Prostate gland (tissue), 2 donors: ENCODE data around the gene PHLDA3.

Source experiments
- POLR2A ChIP-seq: fragments of 450-650 bp; IDR thresholded peaks from one replicate; pipeline ENCODE4 v1.6.1; 2016; ENCODE audit warnings: antibody characterized with exemption, mild to moderate bottlenecking
- POLR2AphosphoS5 ChIP-seq: sonication (generic); formaldehyde crosslinking; IDR thresholded peaks from one replicate; pipeline ENCODE4 v1.6.1; 2017; ENCODE audit warnings: antibody characterized with exemption
- TF ChIP-seq, protein P1 (sequence below), 4 experiments: fragments of 200-600 bp in 2 of 4; fragments of 450-650 bp in 2 of 4; sonication (generic) in 2 of 4; IDR thresholded peaks; 1 replicate in 3 of 4; 2 replicates in 1 of 4; pipeline ENCODE4 v1.5.1; 2016 to 2019; ENCODE audit warnings: antibody characterized with exemption in 4 of 4, mild to moderate bottlenecking in 2 of 4, moderate library complexity in 2 of 4

GRCh38 chr1:201434266-201434665, 34.7 kb downstream of the PHLDA3 start:
- TF ChIP-seq POLR2A (no peak), POLR2AphosphoS5 (no peak)
- TF ChIP-seq, protein P1, sequence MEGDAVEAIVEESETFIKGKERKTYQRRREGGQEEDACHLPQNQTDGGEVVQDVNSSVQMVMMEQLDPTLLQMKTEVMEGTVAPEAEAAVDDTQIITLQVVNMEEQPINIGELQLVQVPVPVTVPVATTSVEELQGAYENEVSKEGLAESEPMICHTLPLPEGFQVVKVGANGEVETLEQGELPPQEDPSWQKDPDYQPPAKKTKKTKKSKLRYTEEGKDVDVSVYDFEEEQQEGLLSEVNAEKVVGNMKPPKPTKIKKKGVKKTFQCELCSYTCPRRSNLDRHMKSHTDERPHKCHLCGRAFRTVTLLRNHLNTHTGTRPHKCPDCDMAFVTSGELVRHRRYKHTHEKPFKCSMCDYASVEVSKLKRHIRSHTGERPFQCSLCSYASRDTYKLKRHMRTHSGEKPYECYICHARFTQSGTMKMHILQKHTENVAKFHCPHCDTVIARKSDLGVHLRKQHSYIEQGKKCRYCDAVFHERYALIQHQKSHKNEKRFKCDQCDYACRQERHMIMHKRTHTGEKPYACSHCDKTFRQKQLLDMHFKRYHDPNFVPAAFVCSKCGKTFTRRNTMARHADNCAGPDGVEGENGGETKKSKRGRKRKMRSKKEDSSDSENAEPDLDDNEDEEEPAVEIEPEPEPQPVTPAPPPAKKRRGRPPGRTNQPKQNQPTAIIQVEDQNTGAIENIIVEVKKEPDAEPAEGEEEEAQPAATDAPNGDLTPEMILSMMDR (IDR thresholded peaks at IDR 0.05): no peak
